HEK293 (cell line): ENCODE measurements around the gene SLC6A17.

ENCODE experiments used
- CTCF ChIA-PET: fragments of 350-600 bp; formaldehyde crosslinking; extraction: SDS; loops from one replicate; lab custom pipeline; 2021; ENCODE audit warnings: antibody characterized with exemption; lab: Yijun Ruan, JAX
- POLR2A ChIA-PET: fragments of 300-600 bp; formaldehyde crosslinking; extraction: SDS; loops from one replicate; lab custom pipeline; 2020; ENCODE audit warnings: antibody characterized with exemption, inconsistent platforms; lab: Yijun Ruan, JAX
- H3K27ac ChIP-seq: fragments of 200-500 bp; sonication (Bioruptor generic); 2 replicates; pipeline ENCODE4 v1.5.1; 2014; ENCODE audit warnings: low read depth, low read length, control low read depth, inconsistent platforms; ENCODE audit errors: extremely low read depth
- H3K36me3 ChIP-seq, 2 experiments: fragments of 200-500 bp in 1 of 2; sonication (Bioruptor generic) in 1 of 2; 1 replicate in 1 of 2; 2 replicates in 1 of 2; pipeline ENCODE4 v1.5.1; 2014 to 2017; ENCODE audit warnings: inconsistent platforms in 2 of 2, low read length in 2 of 2; ENCODE audit not compliant: control insufficient read depth in 2 of 2, insufficient read depth in 1 of 2
- H3K4me1 ChIP-seq: fragments of 200-500 bp; sonication (Bioruptor generic); 2 replicates; pipeline ENCODE4 v1.5.1; 2014; ENCODE audit warnings: mild to moderate bottlenecking, low read length, inconsistent platforms; ENCODE audit not compliant: control insufficient read depth, insufficient read depth
- H3K4me3 ChIP-seq: 2 replicates; pipeline ENCODE4 v1.5.1; 2011; ENCODE audit warnings: low read depth, mild to moderate bottlenecking, control low read depth, low read length, moderate library complexity
- H3K9me3 ChIP-seq: fragments of 200-500 bp; sonication (Bioruptor generic); 2 replicates; pipeline ENCODE4 v1.5.1; 2014; ENCODE audit warnings: low read depth, low read length, inconsistent platforms; ENCODE audit not compliant: control insufficient read depth, insufficient read depth
- BCL11B ChIP-seq: fragments of 450-650 bp; formaldehyde crosslinking; IDR thresholded peaks from 2 replicates; pipeline ENCODE4 v1.5.1; 2016; ENCODE audit warnings: low read depth, missing biosample characterization, missing genetic modification characterization
- EGR2 ChIP-seq: fragments of 450-650 bp; formaldehyde crosslinking; IDR thresholded peaks from 2 replicates; pipeline ENCODE4 v1.5.1; 2016; ENCODE audit warnings: low read depth, missing biosample characterization, missing genetic modification characterization
- GLIS2 ChIP-seq: fragments of 450-650 bp; formaldehyde crosslinking; IDR thresholded peaks from 2 replicates; pipeline ENCODE4 v1.5.1; 2016; ENCODE audit warnings: missing biosample characterization, missing genetic modification characterization
- INSM2 ChIP-seq: fragments of 450-650 bp; formaldehyde crosslinking; IDR thresholded peaks from 2 replicates; pipeline ENCODE4 v1.5.1; 2016; ENCODE audit warnings: missing biosample characterization, missing genetic modification characterization
- PRDM1 ChIP-seq: fragments of 450-650 bp; formaldehyde crosslinking; IDR thresholded peaks from 2 replicates; pipeline ENCODE4; 2016; ENCODE audit warnings: missing biosample characterization, missing genetic modification characterization
- TRIM28 ChIP-seq: IDR thresholded peaks from 2 replicates; pipeline ENCODE4 v1.6.1; 2011; ENCODE audit warnings: low read length, control low read depth, borderline replicate concordance
- ZNF114 ChIP-seq: fragments of 450-650 bp; formaldehyde crosslinking; IDR thresholded peaks from 2 replicates; pipeline ENCODE4 v1.5.0; 2017; ENCODE audit warnings: missing biosample characterization, missing genetic modification characterization
- ZNF16 ChIP-seq: fragments of 450-650 bp; formaldehyde crosslinking; IDR thresholded peaks from 2 replicates; pipeline ENCODE4 v1.5.1; 2016; ENCODE audit warnings: low read depth, missing biosample characterization, missing genetic modification characterization
- ZNF266 ChIP-seq: fragments of 450-650 bp; formaldehyde crosslinking; IDR thresholded peaks from 2 replicates; pipeline ENCODE4 v1.5.1; 2016; ENCODE audit warnings: missing biosample characterization, missing genetic modification characterization, low read depth
- ZNF302 ChIP-seq: fragments of 450-650 bp; formaldehyde crosslinking; IDR thresholded peaks from 2 replicates; pipeline ENCODE4 v1.5.1; 2016; ENCODE audit warnings: missing biosample characterization, missing genetic modification characterization, low read depth
- ZNF324 ChIP-seq: fragments of 450-650 bp; formaldehyde crosslinking; IDR thresholded peaks from 2 replicates; pipeline ENCODE4 v1.5.1; 2016; ENCODE audit warnings: missing biosample characterization, missing genetic modification characterization
- ZNF350 ChIP-seq: fragments of 450-650 bp; formaldehyde crosslinking; IDR thresholded peaks from 2 replicates; pipeline ENCODE4 v1.5.0; 2017; ENCODE audit warnings: missing biosample characterization, mild to moderate bottlenecking, missing genetic modification characterization
- ZNF362 ChIP-seq: fragments of 450-650 bp; formaldehyde crosslinking; IDR thresholded peaks from 2 replicates; pipeline ENCODE4 v1.5.1; 2016; ENCODE audit warnings: missing biosample characterization, missing genetic modification characterization
- ZNF555 ChIP-seq: fragments of 450-650 bp; formaldehyde crosslinking; conservative IDR thresholded peaks from 2 replicates; pipeline ENCODE4 v1.5.1; 2017; ENCODE audit warnings: missing biosample characterization, mild to moderate bottlenecking, missing genetic modification characterization, inconsistent platforms
- ZNF558 ChIP-seq: fragments of 450-650 bp; formaldehyde crosslinking; IDR thresholded peaks from 2 replicates; pipeline ENCODE4 v1.5.1; 2016; ENCODE audit warnings: missing biosample characterization, missing genetic modification characterization
- ZNF585B ChIP-seq: fragments of 450-650 bp; formaldehyde crosslinking; IDR thresholded peaks from 2 replicates; pipeline ENCODE4 v1.5.1; 2016; ENCODE audit warnings: missing biosample characterization, missing genetic modification characterization
- ZNF600 ChIP-seq: fragments of 450-650 bp; formaldehyde crosslinking; IDR thresholded peaks from 2 replicates; pipeline ENCODE4 v1.5.1; 2016; ENCODE audit warnings: missing biosample characterization, missing genetic modification characterization
- ZNF623 ChIP-seq: fragments of 450-650 bp; formaldehyde crosslinking; IDR thresholded peaks from 2 replicates; pipeline ENCODE4 v1.5.1; 2016; ENCODE audit warnings: missing biosample characterization, missing genetic modification characterization
- ZNF837 ChIP-seq: fragments of 450-650 bp; formaldehyde crosslinking; IDR thresholded peaks from 2 replicates; pipeline ENCODE4 v1.5.1; 2016; ENCODE audit warnings: missing biosample characterization, missing genetic modification characterization
- ZSCAN5A ChIP-seq: fragments of 450-650 bp; formaldehyde crosslinking; IDR thresholded peaks from 2 replicates; pipeline ENCODE4 v1.5.1; 2016; ENCODE audit warnings: missing biosample characterization, missing genetic modification characterization

SLC6A17 gene

GRCh38 chr1:110183642-110184167 lies 33.4 kb downstream of the SLC6A17 start:
- ChIA-PET CTCF (interaction anchor here (1.0 kb wide), 1 partner anchor 13 kb away, joined by 4 read pairs; no protein-coding TSS in a partner anchor), POLR2A (no interaction called here)
- H3K36me3 ChIP-seq: no peaks in the 10 kb centered on the region
- no peak overlapping the region for H3K4me3 ChIP-seq
- H3K27ac ChIP-seq: no peak overlapping the region
- H3K4me1 ChIP-seq: peaks cover 12% of the 10 kb centered on the region
- H3K9me3 ChIP-seq: no peaks in the 10 kb centered on the region
- no peak for TF ChIP-seq GLIS2 (tag by site-specific recombination)
- peak; percentile 42; the same call in 1 of the 2 replicates for TF ChIP-seq EGR2 (tag by site-specific recombination)

- TF ChIP-seq ZNF600 (tag by site-specific recombination) (no peak), ZNF266 (tag by site-specific recombination) (no peak), ZNF623 (tag by site-specific recombination) (no peak), ZNF558 (no peak), TRIM28 (no peak), ZNF302 (tag by site-specific recombination) (no peak), ZNF585B (no peak), ZNF350 (tag by site-specific recombination) (no peak)
- TF ChIP-seq, all 188 proteins: peak for 0
- CTCF ChIA-PET: interaction anchor here (1.2 to 2.8 kb wide), 2 partner anchors 11 to 12 kb away, joined by 3 to 16 read pairs; no protein-coding TSS in a partner anchor
- POLR2A ChIA-PET: no interaction called here
Observed at GRCh38 chr1:110184446-110184845, 34.2 kb downstream of the SLC6A17 start.

GRCh38 chr1:110185181-110185580 lies 34.9 kb downstream of the SLC6A17 start:
- Histone ChIP-seq H3K4me3 (no peak overlapping the region), H3K9me3 (no peaks in the 10 kb centered on the region), H3K36me3 (no peaks in the 10 kb centered on the region), H3K4me1 (peaks cover 13% of the 10 kb centered on the region), H3K27ac (no peak overlapping the region)
- TF ChIP-seq EGR2 (tag by site-specific recombination) (no peak), ZNF555 (tag by site-specific recombination) (no peak), ZNF324 (tag by site-specific recombination) (no peak), ZNF114 (tag by site-specific recombination) (no peak), ZNF837 (no peak), PRDM1 (tag by site-specific recombination) (no peak), BCL11B (tag by site-specific recombination) (no peak), ZNF362 (tag by site-specific recombination) (no peak), ZNF16 (tag by site-specific recombination) (no peak), INSM2 (tag by site-specific recombination) (no peak), ZSCAN5A (tag by site-specific recombination) (no peak)
- ChIA-PET CTCF (interaction anchor here (1.2 to 2.8 kb wide), 2 partner anchors 10 to 12 kb away, joined by 3 to 16 read pairs; no protein-coding TSS in a partner anchor), POLR2A (no interaction called here)

More at GRCh38 chr1:110184446-110184845, 34.2 kb downstream of the SLC6A17 start:
- Histone ChIP-seq H3K36me3 (no peaks in the 10 kb centered on the region), H3K4me3 (no peak overlapping the region), H3K4me1 (peaks cover 13% of the 10 kb centered on the region), H3K9me3 (no peaks in the 10 kb centered on the region), H3K27ac (no peak overlapping the region)
